GM20000 (cell line): ENCODE measurements around the gene TWIST2.

Source experiments
- DNase-seq: peaks from one replicate; pipeline ENCODE4 v3.0.0; 2012; ENCODE audit warnings: low spot score
- CTCF ChIP-seq: IDR thresholded peaks from 2 replicates; pipeline ENCODE4 v1.5.1; 2012; ENCODE audit warnings: mild to moderate bottlenecking, control low read depth; ENCODE audit errors: extremely low read depth, missing control alignments

The TWIST2 gene

GRCh38 chr2:238927746-238928519 is 80.0 kb downstream of the TWIST2 start:
- TF ChIP-seq CTCF, result no peak
- no peak for DNase-seq

GRCh38 chr2:238928520-238929241 is 80.8 kb downstream of the TWIST2 start:
- no peak for TF ChIP-seq CTCF
- DNase-seq, result no peak

- no peak for TF ChIP-seq CTCF
- DNase-seq, result no peak
These were observed 81.6 kb downstream of the TWIST2 start for GRCh38 chr2:238929242-238930081.

GRCh38 chr2:238930216-238930615 is 82.3 kb downstream of the TWIST2 start:
- DNase-seq, result no peak
- no peak for TF ChIP-seq CTCF

GRCh38 chr2:238936162-238937052 is 88.5 kb downstream of the TWIST2 start:
- TF ChIP-seq CTCF, result no peak
- no peak for DNase-seq

- no peak for DNase-seq
- TF ChIP-seq CTCF, result no peak
These were observed 90.1 kb downstream of the TWIST2 start for GRCh38 chr2:238938003-238938400.
